Effector CD4-positive, alpha-beta T cell (primary cell): ENCODE data around the gene MYOM3.

Experiments
- DNase-seq: peaks from one replicate; pipeline ENCODE4 v3.0.0-alpha.2; 2020

Gene MYOM3

DNA sequence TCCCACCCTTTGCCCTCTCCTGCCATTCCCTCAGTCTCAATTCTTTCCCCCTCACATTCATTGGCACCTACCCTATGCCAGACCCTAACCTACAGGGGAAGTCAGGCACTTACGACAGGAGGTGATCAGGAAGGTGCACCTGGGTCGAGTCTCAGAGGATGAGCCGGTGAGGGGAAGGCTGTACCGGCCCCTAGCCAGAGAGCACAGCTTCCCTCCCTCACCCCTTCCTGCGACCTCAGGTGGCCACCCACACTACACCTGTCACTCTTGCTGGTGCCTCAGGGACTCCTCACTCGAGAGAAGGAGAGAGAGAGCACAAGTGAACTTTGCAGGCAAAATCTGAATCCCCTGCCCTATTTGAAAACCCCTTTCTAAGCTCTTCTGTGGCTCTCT lies 1.7 kb upstream of the MYOM3 start:
- DNase-seq, result no peak

DNA sequence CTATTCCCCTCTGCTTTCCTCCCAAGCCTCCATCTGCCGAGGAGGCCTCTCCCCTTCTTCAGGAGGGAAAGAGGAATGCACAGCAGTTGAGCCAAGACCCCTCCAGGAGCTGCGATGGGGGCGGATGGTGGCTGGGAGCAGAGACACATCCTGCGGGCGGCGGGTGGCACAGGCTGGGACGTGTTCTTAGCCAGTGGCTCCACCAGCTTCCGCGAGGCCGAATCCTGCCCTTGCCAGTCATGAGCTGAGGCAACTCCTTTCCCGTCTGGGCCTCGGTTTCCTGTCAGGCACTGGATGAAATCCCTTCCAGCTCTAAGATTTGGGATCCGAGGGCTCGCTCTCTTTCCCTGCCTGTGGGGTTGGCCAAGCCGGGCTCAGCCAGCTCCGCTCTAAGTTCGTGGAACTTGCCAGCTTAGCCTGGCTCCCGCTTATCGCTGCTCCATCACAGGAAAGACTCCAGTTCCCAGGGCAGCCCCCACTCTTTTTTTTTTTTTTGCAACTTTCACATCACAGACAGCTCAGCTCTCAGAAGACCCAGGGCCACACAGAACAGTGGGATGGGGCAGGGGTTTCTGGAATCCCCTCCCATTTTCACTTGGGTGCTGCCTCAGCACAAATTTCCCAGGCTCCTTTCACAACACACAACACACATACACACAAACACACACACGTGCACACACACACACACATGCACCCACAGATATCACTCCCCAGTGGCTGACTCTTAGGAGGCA lies 506 bp downstream of the MYOM3 start:
- no peak for DNase-seq

DNA sequence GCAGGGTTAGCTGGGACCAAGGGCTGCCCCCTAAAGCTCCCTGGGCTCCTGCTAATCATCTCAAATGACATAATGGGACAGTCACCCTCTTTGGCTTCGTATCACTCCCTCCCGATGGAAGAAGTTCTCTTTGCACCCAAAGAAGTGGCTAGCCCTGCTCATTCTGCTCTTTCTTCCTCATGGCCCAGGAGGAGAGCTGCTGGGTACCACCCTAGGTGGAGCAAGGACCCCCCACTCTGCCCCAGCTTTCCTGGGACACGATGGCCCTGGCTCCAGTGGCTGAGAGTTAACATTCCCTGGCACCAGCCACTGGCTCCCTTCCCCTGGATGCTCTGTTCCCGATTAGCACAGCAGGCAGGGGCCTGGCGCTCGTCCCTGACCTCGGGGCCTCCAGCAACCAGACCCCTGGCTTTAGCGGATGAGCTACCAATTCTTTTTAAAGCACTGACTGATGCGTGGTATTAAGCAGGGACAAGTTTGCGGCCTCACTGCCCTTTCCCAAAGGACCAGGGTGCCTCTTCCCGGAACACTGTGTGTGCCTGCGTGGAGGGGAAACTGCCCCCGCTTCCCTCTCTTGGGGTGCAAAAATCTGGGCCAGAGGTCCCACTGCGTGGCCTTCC lies 1.2 kb downstream of the MYOM3 start:
- DNase-seq, result no peak

DNA sequence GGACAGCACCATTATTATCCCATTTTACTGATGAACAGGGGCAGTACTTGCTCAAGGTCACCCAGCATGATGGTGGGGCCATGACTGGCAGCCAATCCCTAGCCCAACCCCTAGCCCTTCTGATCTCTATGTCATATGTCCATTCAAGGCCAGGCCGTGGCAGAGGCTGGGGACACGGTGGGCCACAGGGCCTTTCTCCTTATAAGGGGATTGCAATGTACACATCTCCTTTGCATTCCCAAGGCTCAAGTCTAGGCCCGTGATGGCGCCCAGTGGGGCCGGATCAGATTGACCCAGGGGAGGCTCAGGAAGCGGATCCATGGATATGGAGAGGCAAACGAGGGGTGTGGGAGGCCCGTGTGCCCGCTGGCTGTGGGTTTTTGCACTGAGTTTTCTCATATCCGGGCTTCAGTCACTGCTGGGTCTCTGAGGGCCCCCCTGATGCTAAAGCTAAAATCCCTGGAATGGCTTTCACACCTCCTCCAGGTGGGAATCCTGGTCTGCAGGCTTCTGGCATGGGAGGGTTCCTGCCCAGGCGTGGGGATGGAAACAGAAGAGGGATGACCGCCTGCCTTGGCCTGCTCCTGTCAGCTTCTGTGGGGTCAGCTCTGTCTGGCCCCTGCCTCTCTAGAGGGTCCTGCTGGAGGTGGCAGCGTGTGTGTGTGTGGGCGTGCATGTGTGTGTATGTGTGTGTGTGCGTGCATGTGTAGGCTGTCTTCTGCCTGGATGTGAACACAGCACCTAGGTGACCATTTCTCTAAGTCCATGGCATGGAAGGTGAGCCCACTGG lies 2.1 kb downstream of the MYOM3 start:
- DNase-seq, result no peak

DNA sequence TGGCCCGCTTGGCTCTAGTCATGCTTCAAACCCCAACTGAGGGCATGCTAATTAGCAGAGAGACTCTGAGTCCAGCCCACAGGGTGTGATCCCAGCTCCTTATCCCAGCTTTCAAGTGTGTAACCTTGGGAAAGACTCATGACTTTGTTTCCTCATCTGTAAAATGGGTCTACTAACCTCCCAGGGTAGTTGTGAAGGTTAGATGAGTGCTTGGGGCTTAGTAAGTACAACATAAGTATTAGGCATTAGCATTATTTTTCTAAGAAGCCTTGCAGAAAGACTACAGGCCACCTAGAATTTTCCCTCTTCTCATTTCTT lies 2.8 kb downstream of the MYOM3 start:
- DNase-seq, result no peak

DNA sequence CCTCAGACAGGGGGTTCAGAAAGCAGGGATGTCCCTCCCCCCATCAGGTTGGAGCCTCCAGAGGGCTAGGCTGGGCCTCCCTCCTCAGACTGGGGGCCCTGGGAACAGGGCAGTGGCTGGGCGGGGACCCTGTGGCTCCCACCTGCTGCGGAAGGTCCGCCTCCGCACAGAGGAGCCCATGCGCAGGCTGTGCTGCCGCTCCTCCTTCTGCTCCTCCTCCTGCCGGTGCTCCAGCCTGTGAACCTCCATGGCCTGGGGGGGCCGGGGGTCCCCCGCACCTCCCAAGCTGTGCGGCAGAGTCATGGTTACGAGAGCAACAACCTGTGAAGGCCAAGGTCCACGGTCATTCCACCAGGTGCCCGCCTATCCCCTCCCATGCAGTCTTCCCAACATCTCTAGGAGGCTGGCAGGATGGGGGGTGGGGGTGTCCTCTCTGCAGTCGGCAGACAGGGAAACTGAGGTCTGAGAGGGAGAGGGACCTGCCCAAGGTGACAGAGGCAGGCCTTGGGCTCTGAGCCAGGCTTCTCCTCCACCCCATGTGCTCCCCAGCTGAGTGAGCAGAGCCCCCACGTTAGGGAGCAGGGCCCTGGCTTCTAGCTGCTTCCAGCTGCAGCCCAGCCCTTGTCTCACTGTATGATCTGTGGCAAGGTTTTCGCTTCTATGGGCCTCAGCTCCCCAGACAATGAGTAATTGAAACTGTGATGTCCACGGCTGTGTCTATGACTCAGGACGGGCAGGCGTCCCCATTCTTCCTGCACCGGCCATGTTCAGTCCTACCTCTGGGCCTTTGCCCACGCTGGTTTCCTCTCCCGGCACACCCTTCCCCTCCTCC lies 3.4 kb downstream of the MYOM3 start:
- no peak for DNase-seq

DNA sequence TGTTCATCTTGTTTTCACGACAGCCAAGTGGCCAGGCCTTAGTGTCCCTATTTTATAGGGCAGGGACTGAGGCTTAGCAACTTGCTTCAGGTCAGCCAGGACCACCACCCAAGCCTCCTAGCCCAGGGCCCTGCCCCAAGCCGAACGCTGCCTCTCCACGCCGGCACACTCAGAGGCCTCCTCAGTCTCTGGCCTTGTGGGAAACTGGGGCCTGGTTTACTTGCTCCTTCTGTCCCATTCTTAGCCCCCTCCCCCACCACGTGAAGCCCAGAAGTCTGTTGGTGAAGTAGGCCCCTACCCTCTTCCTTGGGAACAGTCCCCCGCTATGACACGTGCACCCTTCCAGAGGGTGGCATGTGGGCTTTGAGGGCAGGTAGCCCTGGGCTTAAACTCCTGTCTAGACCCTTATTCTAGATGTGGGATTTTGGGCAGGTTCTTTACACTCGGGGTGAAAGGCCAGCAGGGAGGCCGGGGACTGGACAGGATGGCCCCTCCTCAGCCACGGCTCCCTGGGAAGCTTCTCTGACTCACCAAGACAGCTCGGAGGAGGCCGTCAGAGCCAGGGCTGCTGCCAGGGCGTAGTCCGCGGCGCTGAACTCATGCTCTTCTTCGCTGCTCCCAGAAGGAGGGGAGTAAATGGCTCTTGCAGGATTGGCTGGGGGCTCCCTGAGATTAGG lies 4.3 kb downstream of the MYOM3 start:
- DNase-seq, result no peak

DNA sequence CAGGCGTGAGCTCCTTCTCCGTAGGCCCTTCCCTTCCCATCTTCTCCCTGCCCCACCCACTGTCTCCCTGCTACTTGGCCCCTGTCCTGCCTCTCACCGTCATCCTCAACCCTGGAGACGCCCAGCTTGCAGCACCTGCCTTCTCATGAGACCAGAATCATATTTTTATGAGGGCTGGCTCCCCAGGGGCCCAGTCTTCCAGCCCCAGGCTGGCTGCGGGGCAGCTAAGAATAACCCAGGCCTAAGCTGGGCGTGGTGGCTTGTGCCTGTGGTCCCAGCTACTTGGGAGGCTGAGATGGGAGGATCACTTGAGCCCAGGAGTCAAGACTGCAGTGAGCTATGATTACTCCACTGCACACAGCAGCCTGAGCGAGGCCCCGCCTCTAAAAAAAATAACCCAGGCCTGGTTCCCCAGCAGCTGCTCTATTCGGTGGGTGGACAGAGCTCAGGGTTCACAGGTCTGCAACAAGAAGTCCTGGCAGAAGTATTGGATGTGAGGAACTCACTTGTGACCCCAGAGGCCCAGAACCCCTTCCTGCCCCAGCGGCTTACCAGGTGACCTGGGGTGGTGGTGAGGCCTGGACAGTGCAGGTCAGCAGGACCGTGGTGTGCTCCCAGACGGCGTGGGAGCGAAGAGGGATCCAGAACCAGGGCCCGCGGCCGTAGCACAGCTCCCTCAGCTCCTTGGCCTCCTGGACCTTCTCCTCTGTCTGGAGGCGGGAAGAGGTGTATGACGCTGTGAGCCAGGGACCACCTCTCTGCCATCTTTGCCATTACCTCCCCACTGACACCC lies 6.4 kb downstream of the MYOM3 start:
- no peak for DNase-seq

DNA sequence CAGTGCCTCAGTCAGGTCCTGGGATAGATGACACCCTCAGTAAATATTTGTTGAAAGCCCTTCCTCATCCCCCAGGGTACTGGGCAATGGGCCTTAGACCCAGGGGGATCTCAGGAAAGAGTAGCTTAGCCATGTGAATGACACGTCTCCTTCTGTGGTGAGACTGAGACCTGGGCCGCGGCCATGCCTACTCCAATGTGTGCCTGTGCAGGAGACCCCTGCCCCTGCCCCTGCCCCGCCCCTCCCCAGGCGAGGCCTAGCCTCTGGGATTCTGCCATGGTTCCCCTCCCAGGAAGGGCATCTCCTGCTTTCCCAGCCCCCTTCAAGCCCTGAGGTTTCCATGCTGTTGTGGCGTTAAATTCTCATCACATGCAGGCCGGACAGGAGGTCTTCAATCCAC lies 7.1 kb downstream of the MYOM3 start:
- DNase-seq, result no peak

DNA sequence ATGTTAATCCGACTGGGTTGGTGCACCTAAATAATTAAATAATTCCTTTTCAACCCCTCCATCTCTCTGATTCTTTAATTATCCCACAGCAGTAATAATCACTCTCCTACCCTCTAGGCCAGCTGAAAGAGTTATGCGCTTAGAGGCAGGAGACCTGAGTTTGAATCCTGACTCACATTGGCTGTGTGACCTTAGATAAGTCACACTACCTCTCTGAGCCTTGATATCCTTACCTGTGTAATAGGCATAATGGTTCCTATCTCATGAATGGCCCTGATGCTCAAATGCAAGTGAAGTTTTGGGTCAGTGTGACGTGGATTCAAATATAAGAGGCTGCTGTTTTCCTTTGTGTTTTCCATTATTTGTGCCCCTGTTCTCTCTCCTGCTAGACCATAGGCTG lies 8.1 kb downstream of the MYOM3 start:
- DNase-seq, result no peak

DNA sequence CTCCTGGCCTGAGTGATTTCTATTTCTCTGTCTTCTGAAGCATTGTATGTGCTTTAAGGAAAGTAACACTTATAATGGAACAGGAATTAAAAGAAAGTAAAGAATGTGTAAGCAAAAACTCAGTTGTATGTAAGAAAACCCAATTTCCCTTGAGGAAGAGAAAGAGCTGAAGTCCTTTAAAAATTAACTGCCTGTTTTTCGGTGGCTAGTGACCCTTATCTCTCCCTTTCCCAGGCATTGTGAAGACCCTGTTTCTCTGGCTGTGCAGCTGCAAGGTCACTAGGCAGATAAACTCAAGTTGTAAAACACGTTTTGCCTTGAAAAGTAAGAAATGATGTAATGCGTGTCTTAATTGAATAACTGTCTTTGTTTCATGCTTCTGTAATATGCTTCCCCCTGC lies 8.5 kb downstream of the MYOM3 start:
- DNase-seq, result no peak

DNA sequence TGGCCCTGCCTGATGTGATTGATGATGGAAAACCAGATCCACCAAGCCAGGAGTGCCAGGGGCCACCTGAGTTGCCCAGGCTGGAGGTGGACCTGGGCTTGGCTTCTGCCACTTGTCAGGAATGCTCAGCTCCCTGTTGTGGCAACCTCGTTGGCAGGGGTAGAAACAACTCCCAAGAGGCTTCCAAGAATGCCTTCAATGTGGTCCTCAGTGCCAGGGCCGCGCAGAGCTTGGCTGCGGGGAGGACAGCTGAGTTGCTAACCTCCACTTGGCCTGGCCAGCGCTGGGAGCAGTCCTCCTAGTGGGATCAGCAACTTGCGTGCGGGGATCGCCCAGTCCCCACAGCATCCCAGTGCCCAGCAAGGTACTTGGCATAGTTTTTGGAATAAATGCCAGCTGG lies 9.0 kb downstream of the MYOM3 start:
- no peak for DNase-seq

DNA sequence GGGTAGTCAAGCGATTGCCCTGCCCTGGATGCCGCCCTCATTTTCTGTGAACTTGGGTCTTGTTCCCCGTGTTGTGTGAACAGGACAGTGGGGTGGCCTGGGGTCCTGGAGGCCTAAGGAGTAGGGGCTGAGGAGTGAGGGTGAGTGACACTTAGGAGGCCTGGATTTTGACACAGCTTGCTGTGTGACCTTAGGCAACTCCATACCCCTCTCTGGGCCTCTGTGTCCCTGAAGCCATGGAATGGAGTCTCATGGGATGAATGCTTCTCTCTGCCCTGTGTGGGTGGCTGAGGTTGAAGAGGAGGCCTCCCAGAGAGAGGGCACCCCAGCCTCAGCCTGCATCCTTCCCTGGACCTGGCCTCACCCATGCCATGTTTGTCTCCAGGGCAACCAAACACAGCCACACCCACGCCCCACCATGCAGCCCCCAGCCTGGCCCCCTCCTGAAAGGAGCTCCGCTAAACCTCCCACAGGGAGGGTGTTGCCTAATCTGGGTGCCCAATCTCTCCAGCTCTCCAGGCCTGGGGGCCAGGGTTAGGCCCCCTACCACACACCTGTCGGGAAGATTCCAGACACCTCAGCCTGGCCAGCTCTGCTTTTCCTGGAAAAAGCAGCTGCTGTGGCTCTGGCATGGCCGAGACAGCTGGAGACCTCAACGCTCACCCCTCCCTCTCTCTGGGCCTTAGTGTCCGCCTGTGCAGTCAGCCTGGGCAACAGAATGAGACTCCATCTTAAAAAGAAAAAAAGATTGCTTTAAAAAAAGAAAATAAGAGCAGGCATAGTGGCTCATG lies 9.9 kb downstream of the MYOM3 start:
- DNase-seq, result no peak

DNA sequence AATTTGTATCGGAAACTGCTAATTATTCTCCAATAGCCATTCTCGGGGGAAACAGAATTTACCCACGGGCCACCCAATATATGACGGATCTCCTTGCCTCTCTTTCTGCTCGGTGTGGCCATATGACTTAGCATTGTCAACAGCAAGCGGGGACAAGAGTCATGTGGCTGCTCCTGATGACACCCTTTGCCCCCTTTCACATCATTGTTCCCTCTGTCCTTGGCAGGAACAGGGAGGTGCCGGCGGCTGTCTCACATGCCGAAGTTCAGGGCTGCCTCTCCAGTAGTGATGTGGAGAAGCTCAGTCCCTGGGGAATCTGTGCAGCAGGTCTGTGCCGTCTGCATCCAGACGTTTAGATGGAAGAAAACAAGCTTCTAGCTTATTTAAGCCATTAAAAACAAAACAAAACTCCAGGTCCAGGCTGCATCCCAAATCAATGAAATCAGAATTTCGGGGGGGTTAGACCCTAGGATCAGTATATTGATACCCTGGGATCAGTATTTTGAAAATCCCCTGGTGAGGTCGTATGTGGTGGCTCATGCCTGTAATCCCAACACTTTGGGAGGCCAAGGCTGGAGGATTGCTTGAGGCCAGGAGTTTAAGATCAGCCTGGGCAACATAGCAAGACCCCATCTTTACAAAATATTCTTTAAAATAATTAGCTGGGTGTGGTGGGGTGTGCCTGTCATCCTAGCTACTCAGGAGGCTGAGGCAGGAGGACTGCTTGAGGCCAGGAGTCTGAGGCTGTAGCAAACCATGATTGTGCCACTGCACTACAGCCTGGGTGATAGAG lies 10.8 kb downstream of the MYOM3 start:
- no peak for DNase-seq

DNA sequence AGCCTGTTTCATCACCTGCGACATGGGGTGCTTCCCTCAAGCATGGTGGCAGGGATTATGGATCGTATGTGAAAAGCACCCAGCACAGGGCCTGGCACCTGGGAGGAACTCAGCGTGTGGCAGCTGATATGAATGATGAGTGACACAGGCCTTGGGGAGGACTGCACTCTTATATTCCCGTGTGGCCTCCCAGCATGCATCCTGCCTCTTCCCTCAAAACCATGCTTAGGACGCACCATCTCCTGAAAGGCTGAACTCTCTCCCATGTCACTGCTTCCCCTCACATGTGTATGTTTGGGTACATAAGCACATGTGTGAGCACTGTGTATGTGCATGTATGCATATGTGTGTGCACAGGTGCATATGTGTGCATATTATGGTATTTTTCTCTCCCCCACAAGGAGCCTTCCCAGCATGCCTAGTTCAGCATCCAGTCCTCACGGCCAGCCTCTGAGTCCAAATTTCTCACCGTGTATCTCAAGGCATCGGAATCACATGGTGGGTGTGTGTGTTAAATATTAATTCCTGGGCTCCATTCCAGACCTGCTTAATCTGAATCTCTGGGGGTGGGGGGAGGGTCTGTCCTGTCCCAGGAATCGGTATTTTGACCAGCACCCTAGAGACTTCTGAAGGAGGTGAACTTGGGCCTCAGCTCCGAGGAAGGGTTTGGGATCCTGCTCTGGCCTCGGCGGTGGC lies 12.8 kb downstream of the MYOM3 start:
- DNase-seq, result no peak

DNA sequence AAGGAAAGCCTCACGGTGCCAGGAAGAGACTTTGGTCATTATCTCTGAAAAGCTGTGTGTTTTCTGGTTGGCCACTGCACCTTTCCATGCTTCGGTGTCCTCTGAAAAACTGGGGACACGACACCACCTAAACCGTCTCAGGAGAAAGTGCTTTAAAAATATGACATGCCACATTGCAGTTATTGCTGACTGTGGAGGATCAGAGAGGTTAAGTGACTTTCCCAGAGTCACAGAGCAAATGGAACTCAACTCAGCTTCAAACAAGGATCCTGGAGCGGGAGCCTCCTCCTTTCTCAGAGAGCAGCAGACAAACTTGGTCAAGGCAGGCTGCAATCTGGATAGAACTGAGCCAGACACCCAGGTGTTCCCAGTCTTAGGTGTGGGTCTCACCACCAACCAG lies 13.8 kb downstream of the MYOM3 start:
- no peak for DNase-seq

DNA sequence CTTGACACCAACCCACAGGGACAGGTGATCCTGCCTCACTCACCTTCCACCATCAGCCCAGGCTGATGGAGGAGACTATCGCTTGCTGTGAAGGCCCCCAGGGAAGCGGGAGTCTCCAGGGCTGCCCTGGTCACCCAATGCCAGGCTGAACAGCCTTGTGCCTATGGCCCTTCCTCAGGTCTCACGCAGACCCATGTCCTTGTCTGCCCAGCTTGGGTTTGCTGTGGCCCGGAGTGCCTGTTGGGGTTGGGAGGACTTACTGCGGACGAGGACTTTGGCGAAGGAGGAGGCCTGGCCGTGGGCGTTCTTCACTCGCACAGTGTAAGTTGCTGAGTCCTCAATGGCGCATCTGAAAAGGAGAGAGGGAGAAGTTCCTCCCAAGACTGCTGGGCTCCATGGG lies 14.3 kb downstream of the MYOM3 start:
- DNase-seq, result no peak

DNA sequence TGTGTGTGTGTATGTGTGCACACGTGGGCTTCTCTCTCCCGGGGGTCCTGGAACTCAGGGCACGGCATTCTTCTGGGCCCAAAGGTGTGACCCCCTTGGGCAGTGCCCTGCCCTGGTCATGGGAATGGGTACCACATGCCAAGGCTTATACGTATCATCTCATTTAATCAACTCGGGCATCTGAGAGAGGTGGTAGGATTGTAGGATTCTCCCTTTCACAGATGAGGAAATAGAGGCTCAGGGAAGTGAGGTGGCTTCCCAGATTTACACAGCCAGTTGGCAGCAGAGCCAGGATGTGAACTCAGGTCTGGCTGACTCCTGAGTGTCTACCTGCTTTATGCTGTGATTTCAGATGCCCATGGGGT lies 15.2 kb downstream of the MYOM3 start:
- no peak for DNase-seq

DNA sequence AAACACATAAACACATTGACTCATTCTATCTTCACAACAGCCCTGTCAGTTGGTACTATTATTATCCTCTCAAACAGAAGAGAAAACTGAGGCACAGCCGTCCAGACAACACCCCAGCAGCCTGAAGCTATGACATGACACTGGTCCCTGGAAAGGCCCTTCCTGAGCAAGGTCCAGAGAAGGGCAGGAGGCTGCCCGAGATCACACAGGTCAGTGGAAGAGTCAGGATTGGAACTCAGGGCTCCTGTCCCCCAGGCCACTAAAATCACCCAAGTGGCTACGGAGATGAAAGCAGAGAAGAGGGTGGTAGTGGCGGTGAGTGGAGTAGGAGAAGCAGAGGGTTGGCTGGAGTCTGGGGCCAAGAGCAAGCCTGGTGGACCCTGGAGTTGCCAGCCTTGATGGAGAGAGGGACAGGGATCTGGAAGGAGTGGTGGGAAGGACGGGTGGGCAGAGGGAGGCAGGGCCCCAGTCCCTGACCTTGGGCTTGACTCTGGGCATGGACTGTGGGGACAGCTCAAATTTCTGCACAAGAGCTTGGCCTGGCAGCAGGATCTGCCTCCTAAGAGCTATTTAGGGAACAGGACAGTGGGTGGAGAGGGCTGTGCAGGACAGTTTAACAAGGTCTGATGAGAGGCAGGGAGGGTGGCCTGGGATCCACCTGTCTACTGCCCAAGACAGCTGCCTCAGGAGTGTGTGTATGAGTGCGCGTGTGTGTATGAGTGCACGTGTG lies 15.8 kb downstream of the MYOM3 start:
- no peak for DNase-seq
